GM18517 (cell line): ENCODE results near the gene PFKFB1.
A peak's percentile ranks its signal among the peaks of the same experiment; 100 is the strongest.

Experiments used
- ATAC-seq: cut with Tn5 transposase; IDR thresholded peaks from one replicate; pipeline ENCODE4 v1.9.1; 2021; ENCODE audit warnings: mild to moderate bottlenecking, moderate library complexity; ENCODE audit not compliant: unreplicated experiment

Gene PFKFB1

DNA sequence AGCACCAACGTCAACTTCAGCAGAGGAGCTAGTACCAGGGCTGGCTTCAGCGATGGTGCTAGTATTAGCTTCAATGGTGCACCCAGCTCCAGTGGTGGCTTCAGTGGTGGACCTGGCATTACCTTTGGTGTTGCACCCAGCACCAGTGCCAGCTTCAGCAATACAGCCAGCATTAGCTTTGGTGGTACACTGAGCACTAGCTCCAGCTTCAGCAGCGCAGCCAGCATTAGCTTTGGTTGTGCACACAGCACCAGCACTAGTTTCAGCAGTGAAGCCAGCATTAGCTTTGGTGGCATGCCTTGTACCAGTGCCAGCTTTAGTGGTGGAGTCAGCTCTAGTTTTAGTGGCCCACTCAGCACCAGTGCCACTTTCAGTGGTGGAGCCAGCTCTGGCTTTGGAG lies 65.1 kb downstream of the PFKFB1 start:
- no peak for ATAC-seq

DNA sequence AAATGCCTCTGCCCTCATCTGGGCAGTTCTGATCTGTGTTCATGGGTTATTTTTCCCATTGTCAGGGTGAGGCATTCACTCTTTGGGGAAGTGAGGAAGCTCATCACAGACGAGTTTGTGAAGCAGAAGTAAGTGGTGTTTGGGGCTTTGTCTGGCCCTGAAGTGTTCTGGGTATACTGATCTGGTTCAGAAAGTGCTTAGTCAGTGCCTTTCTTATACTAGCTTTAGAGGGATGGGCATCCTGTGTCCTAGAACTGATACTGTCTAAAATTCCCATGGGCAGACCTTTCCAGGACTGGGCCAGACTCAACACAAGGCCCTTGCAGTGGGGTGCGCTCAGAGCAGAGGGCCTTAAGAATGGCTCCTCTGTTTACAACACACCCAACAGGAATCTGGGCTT lies 67.0 kb downstream of the PFKFB1 start:
- no peak for ATAC-seq

DNA sequence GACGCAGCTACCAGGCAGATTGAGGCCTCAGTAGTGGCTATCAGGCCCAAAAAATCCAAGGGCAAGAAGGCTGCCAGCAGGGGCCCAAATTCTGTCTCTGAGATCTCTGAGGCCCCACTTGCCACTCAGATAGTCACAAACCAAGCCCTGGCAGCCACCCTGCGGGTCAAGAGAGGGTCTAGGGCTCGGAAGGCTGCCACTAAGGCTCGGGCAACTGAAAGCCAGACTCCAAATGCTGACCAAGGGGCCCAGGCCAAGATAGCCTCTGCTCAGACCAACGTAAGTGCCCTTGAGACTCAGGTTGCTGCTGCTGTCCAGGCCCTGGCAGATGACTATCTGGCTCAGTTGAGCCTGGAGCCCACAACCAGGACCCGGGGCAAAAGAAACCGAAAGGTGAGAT lies 70.6 kb downstream of the PFKFB1 start:
- no peak for ATAC-seq

DNA sequence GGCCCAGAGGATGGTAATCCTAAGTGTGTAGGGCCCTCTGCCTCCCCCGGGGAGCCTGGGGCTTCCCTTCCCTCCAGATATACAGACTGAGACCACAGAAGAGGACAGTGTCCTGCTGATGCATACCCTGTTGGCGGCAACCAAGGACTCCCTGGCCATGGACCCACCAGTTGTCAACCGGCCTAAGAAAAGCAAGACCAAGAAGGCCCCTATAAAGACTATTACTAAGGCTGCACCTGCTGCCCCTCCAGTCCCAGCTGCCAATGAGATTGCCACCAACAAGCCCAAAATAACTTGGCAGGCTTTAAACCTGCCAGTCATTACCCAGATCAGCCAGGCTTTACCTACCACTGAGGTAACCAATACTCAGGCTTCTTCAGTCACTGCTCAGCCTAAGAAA lies 71.4 kb downstream of the PFKFB1 start:
- ATAC-seq, result no peak

DNA sequence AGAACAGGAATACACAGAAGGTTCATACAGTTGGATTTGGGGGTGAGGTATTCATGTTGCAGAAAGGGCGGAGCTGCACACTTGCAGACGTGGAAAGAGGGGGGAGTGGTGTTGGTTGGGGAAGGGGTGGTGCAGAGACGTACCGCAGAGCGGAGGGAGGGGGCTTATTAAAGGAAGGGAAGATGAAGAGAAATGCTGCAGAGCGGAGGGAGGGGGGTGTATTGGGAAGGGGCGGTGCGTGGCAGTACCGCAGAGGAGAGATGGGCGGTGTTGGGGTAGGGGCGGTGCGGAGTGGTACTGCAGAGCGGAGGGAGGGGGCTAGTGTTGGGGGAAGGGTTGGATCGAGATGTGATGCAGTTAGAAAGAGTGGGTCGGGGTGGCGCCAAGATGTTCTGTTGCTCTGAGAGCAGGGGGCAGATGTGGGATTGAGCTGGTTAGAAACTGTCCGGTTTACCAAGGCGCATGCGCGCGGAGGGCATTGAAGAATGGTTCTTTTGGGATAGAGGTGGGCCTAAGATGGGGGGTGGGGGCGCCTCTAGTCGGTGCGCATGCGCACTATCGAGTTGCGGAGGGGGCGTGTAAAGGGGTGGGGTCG lies 72.5 kb downstream of the PFKFB1 start:
- peak; percentile 66 for ATAC-seq

DNA sequence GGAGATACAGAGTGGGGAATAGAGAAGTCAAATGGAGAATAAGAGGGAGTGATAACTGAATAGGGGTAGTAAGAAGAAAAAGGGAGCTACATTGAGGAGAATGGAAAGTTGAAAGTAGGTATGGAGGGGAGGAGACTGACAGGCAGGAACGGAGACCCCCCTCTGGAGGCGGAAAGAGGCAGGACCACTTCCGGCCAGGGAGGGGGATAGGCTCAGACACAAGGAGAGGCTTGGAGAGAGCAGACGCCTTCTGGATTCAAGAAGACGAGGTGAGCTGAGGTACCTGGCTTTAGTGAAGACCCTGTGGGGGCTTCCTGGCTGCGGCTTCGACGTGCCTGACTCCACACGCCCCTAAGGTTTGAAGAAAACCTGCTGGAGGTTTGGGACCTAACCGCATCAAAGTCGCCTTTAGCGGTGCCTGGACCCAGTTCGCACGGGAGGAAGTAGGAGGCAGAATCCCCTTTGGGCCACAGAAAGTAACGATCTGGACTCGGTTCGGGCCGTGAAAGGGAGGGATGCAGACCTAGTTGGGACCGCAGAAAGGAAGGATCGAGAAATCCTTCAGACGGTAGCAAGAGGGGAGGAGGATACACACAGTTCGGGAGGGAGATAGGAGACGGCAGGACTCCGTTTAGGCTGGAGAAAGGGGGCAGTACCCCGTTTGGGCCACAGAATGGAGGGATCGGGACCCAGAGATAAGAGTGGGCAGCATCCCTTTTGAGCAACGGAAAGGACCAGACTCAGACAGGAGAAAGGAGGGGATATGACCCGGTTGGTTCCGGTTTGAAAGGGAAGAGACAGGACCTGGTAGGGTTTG lies 73.2 kb downstream of the PFKFB1 start, which contains the start of gene TRO:
TRO (plus strand) TSS at position 215 of the 817 bp plus-strand sequence. CDS start 1,423 bp downstream, outside the sequence.
- no peak for ATAC-seq

DNA sequence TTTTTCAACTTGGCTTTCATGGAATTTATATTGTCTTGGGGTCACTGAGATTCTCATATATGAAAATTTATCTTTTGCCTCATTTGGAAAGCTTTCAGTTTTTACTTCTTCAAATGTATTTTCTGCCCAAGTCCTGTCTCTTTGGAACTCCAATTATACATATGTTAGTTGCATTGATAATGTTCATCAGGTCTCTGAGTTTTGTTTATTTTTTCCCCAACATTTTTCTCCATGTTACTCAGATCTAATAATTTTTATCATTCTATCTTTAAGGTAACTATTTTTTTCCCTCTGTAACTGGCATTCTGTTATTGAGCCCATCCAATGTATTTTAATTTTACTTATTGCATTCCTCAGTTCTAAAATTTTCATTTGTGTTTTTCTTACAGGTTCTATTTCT lies 84.0 kb downstream of the PFKFB1 start:
- ATAC-seq, result no peak

DNA sequence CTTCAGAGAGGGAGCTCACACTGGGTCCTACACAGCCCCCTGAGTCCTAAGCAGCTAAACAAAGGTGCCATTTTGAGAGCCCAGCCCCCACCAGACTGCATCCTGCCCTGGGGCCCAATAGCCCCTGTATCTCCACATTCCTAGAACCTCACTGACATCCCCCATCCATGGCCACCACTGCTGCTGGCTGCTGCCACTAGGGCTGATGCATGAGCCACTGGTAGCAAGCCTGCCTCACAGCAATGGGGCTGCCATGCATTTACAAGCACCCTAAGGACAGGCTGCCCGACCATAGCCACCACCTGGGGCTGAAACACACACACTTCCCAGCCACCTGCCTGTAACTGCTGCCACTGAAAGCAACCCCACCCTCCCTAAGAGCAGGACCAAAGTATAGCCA lies 99.8 kb downstream of the PFKFB1 start:
- ATAC-seq, result no peak

DNA sequence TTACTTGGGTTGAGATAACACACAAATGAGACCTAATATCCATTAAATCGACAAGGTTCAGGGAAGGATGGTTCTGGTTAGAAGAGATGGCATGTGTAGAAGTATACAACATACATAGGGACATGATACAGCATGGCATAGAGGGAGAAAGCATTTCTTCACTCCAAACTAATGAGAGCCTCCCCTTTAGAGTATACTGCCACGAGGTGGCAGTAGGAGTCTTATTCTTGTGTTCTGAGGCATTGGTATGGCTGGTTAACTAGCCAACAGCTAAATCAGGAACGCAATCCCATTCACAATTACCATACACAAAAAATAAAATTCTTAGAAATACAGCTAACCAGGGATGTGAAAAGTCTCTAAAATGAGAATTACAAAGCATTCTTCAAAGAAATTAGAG lies 102.4 kb downstream of the PFKFB1 start:
- no peak for ATAC-seq

DNA sequence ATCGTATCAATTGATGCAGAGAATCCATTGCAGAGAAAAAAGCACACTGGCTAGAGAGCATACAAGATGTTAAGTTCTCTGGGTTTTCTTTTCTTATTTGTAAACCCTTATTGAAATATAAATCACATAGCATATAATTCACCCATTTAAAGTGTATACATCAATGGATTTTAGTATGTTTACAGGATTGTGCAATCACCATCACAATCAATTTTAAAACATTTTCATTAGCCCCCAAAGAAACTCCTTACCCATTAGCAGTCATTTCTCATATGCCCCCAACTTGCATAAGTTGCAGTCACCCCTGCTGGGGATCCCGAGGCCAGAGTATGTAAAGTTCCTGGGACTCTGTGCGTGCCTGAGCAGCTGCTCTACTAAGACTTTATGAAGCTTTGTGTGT lies 108.2 kb downstream of the PFKFB1 start:
- no peak for ATAC-seq
